Ascending aorta (tissue), 2 donors: ENCODE data around the gene LMOD2. TPM values are rescaled to one million over a fixed set of nuclear protein-coding genes. Genes with fewer than 3 reads are reported as not detected.

Experiments used
- DNase-seq, 2 donors: peaks; one replicate each; pipeline ENCODE4 v3.0.0-alpha.2; 2019; ENCODE audit warnings: low spot score in 2 of 2
- H3K27ac ChIP-seq, 2 donors: fragments of 200-600 bp; sonication (generic); one replicate each; pipeline ENCODE4 v1.5.1; 2016 to 2017; ENCODE audit warnings: mild to moderate bottlenecking in 1 of 2
- H3K27me3 ChIP-seq: fragments of 200-600 bp; sonication (generic); one replicate; pipeline ENCODE4 v1.5.1; 2017
- H3K36me3 ChIP-seq, 2 donors: fragments of 200-600 bp; sonication (generic); one replicate each; pipeline ENCODE4 v1.5.1; 2016
- H3K4me1 ChIP-seq, 2 donors: fragments of 200-600 bp; sonication (generic); one replicate each; pipeline ENCODE4 v1.5.1; 2016 to 2017; ENCODE audit warnings: mild to moderate bottlenecking in 1 of 2
- H3K4me3 ChIP-seq, 2 donors: fragments of 200-600 bp; sonication (generic); one replicate each; pipeline ENCODE4 v1.5.1; 2016 to 2017; ENCODE audit warnings: mild to moderate bottlenecking in 1 of 2
- H3K9me3 ChIP-seq, 2 donors: fragments of 200-600 bp; sonication (generic); one replicate each; pipeline ENCODE4 v1.5.1; 2016
- CTCF ChIP-seq, 3 experiments: fragments of 200-600 bp in 2 of 3; fragments of 450-650 bp in 1 of 3; sonication (generic) in 2 of 3; IDR thresholded peaks; one replicate each; pipeline ENCODE4 v1.5.1; 2016 to 2019; ENCODE audit warnings: antibody characterized with exemption in 3 of 3, mild to moderate bottlenecking in 1 of 3, moderate library complexity in 1 of 3
- intact Hi-C: fragments of 100-400 bp; cut with DNase I; formaldehyde crosslinking; loops from one replicate; pipeline ENCODE4 v1.15.1; 2023
- total RNA-seq: library from RNA; depleted of rRNA; stranded (reverse); fragments of >200 nt; gene quantifications from one replicate; pipeline ENCODE4 v1.1.0, GENCODE V29; 2016

Gene LMOD2
- total RNA-seq, 1 donor from 2014 or later, result not detected

- TF ChIP-seq CTCF (IDR thresholded peaks at IDR 0.05), result no peak
- Histone ChIP-seq H3K27me3 (no peaks in the 10 kb centered on the region), H3K4me1 (peaks cover 0 to 7% of the 10 kb centered on the region in 2 donors), H3K36me3 (no peaks in the 10 kb centered on the region), H3K27ac (no peak overlapping the region), H3K4me3 (no peak overlapping the region), H3K9me3 (no peaks in the 10 kb centered on the region)
- DNase-seq, result no peak
- intact Hi-C loops, result no loop called here
Measured at GRCh38 chr7:123641901-123642300, 13.8 kb upstream of the LMOD2 start.

DNA sequence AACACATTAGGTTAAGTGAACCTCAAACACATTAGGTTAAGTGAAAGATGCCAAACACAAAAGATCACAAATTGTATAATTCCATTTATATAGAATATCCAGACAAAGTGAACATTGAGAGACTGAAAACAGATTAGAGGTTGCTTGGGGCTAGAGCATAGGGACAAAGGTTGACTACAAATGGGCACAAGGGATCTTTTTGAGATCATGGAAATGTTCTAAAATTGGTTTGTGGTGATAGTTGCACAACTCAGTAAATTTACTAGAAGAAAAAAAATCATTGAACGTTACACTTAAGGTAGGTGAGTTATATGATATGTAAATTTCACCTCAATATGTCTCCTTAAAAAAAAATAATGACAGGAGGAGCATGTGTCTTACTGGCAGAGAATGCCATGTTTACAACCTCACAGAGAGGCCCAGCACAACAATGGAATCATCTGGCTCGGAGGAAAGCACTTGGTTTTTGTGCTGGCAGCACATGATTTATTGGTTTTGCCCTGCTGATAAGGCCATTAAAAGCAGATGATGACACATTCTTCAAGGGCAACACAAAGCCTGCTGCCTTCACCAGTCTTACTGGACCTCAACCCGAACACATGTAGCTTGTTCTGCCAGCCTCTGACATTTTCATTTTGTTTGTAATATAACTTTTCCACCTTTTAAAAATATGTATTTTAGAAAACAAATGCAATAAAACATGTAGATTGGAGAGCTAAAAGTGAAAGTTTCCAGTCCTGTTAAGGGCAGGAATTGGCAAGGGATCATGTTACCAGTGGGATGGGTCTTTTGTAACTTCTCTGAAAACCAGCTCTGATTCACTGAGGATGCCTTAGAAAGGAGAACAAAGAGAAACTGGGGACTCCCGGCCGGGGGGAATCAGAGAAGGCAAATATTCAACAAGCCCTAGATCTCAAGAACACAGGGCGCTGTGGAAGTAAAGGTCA lies 11.9 kb upstream of the LMOD2 start:
- H3K27ac ChIP-seq, result no peak overlapping the region
- H3K27me3 ChIP-seq, result no peaks in the 10 kb centered on the region
- H3K9me3 ChIP-seq, result no peaks in the 10 kb centered on the region
- H3K4me3 ChIP-seq, result peak overlapping the region; percentile 11 to 21
- peaks cover 0 to 7% of the 10 kb centered on the region in 2 donors for H3K4me1 ChIP-seq
- H3K36me3 ChIP-seq, result no peaks in the 10 kb centered on the region
- no peak for TF ChIP-seq CTCF (IDR thresholded peaks at IDR 0.05)
- intact Hi-C loops, result no loop called here
- no peak for DNase-seq

DNA sequence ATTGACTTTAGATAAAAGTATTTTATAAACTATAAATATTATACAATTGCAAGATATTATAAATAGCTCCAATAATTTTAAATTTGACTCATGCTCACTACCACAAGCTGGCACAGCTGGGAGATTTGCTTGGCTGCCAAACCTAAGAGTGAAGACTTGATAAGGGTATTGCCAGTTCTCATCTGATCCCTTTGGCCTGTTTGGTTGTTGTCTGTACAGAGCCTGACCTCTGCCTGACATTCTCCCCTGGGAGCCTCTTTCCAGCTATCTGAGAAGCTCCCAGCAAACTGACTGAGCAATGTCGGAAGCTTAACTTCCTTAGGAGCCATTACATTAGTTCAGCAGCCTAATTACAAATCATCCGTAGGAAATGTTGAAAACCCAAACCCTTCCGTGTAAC lies 10.2 kb upstream of the LMOD2 start:
- no peak overlapping the region for H3K27ac ChIP-seq

GRCh38 chr7:123647106-123647730 lies 8.4 kb upstream of the LMOD2 start:
- H3K9me3 ChIP-seq, result no peaks in the 10 kb centered on the region
- intact Hi-C loops, result no loop called here
- H3K4me3 ChIP-seq, result no peak overlapping the region
- no peaks in the 10 kb centered on the region for H3K36me3 ChIP-seq
- peaks cover 0 to 7% of the 10 kb centered on the region in 2 donors for H3K4me1 ChIP-seq
- H3K27ac ChIP-seq, result no peak overlapping the region
- no peak for TF ChIP-seq CTCF (IDR thresholded peaks at IDR 0.05)
- no peaks in the 10 kb centered on the region for H3K27me3 ChIP-seq
- no peak for DNase-seq

More for the DNA sequence above, 10.2 kb upstream of the LMOD2 start:
- Histone ChIP-seq H3K36me3 (no peaks in the 10 kb centered on the region), H3K4me1 (peaks cover 0 to 7% of the 10 kb centered on the region in 2 donors), H3K9me3 (no peaks in the 10 kb centered on the region), H3K27me3 (no peaks in the 10 kb centered on the region), H3K4me3 (no peak overlapping the region)
- no peak for DNase-seq
- intact Hi-C loops, result no loop called here
- no peak for TF ChIP-seq CTCF (IDR thresholded peaks at IDR 0.05)

DNA sequence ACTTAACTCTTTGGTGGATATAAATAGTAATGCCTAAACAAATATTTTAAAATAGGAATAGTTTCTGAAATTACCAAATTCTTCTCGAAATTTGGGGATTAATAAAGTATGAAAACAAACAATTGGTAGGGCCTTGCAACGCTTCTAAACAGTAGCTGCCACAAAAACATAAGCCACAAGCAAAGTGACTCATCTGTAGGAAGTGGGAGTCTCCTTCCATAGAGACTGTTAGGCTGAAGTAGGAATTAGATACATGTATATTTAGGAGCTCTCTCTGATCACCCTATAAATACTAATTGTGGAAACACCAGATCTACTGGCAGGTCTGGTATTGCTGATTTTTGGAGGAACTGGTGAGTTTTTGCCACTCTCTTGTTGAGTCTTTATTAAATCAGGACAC lies 5.7 kb upstream of the LMOD2 start:
- TF ChIP-seq CTCF (IDR thresholded peaks at IDR 0.05), result no peak
- DNase-seq, result no peak
- H3K9me3 ChIP-seq, result no peaks in the 10 kb centered on the region
- H3K4me3 ChIP-seq, result no peak overlapping the region
- H3K27me3 ChIP-seq, result no peaks in the 10 kb centered on the region
- H3K36me3 ChIP-seq, result no peaks in the 10 kb centered on the region
- intact Hi-C loops, result no loop called here
- peaks cover 0 to 7% of the 10 kb centered on the region in 2 donors for H3K4me1 ChIP-seq
- no peak overlapping the region for H3K27ac ChIP-seq
